Endothelial cell of umbilical vein (primary cell): Measurements from ENCODE around the gene ITSN2. TPM values are rescaled to one million over a fixed set of nuclear protein-coding genes. Genes with fewer than 3 reads are reported as not detected.

Source experiments
- BruUV-seq: library from RNA; stranded (reverse); fragments of 400-500 nt; replicated peaks from 2 replicates; lab custom pipeline; 2021; lab: Mats Ljungman, UMichigan
- CTCF ChIA-PET: fragments of 300-600, 350-600 bp; sonication (Branson Sonifier 250); formaldehyde crosslinking; loops from one replicate; lab custom pipeline; 2021; ENCODE audit warnings: antibody characterized with exemption, inconsistent platforms; lab: Charles Lee
- POLR2A ChIA-PET: fragments of 300-600, 350-600 bp; sonication (Branson Sonifier 250); formaldehyde crosslinking; loops from one replicate; lab custom pipeline; 2021; ENCODE audit warnings: antibody characterized with exemption, inconsistent platforms; lab: Charles Lee
- DNase-seq: peaks from one replicate; pipeline ENCODE4 v3.0.0-alpha.2; 2011; ENCODE audit warnings: low read depth, low spot score
- FAIRE-seq: peaks from 2 replicates; lab custom pipeline; 2011; peaks lifted over from hg19 to GRCh38; lab: Jason Lieb, UNC
- H2AFZ ChIP-seq: 2 replicates; pipeline ENCODE4 v1.6.0; 2012; ENCODE audit warnings: low read depth, low read length, control low read depth, inconsistent platforms
- H3K27ac ChIP-seq: 2 replicates; pipeline ENCODE4 v1.5.1; 2011; ENCODE audit warnings: low read depth, mild to moderate bottlenecking, control low read depth, low read length, moderate library complexity; ENCODE audit not compliant: insufficient read depth
- H3K27me3 ChIP-seq, 2 experiments: 2 replicates each; pipeline versions ENCODE4 v1.6.0 to v1.6.1; 2011; ENCODE audit warnings: low read length in 2 of 2, mixed read lengths in 1 of 2; ENCODE audit not compliant: control insufficient read depth in 2 of 2, insufficient read depth in 2 of 2
- H3K36me3 ChIP-seq, 2 experiments: 2 replicates in 1 of 2; 3 replicates in 1 of 2; pipeline ENCODE4 v1.5.1; 2011; ENCODE audit warnings: low read length in 2 of 2, mild to moderate bottlenecking in 1 of 2, moderate library complexity in 1 of 2; ENCODE audit not compliant: control insufficient read depth in 2 of 2, insufficient read depth in 2 of 2; ENCODE audit errors: extremely low read depth in 1 of 2
- H3K4me1 ChIP-seq: 3 replicates; pipeline ENCODE4 v1.5.1; 2011; ENCODE audit warnings: mild to moderate bottlenecking, low read length; ENCODE audit not compliant: control insufficient read depth, insufficient read depth; ENCODE audit errors: extremely low read depth
- H3K4me2 ChIP-seq: 2 replicates; pipeline ENCODE4 v1.6.1; 2011; ENCODE audit warnings: low read length, control low read depth, mixed read lengths; ENCODE audit not compliant: insufficient read depth
- H3K4me3 ChIP-seq, 3 experiments: fragments of 200-600 bp in 1 of 3; sonication (generic), shearing (Covaris generic) in 1 of 3; replicated peaks in 1 of 3; 2 replicates each; pipeline ENCODE4 v1.5.1; 2011 to 2016; ENCODE audit warnings: control low read depth in 3 of 3, low read length in 3 of 3, mild to moderate bottlenecking in 2 of 3, inconsistent platforms in 1 of 3, low read depth in 1 of 3, moderate library complexity in 1 of 3; ENCODE audit not compliant: insufficient read depth in 1 of 3
- H3K79me2 ChIP-seq: 2 replicates; pipeline ENCODE4 v1.6.0; 2012; ENCODE audit warnings: low read length, inconsistent platforms; ENCODE audit not compliant: control insufficient read depth, insufficient read depth
- H3K9ac ChIP-seq: replicated peaks from 2 replicates; pipeline ENCODE3; 2011; ENCODE audit warnings: low read length, control low read depth; ENCODE audit not compliant: insufficient read depth; ENCODE audit errors: extremely low read depth
- H3K9me1 ChIP-seq: replicated peaks from 3 replicates; pipeline ENCODE4 v1.6.0; 2011; ENCODE audit warnings: mild to moderate bottlenecking, low read length; ENCODE audit not compliant: control insufficient read depth, insufficient read depth; ENCODE audit errors: extremely low read depth
- H3K9me3 ChIP-seq: replicated peaks from 2 replicates; pipeline ENCODE4 v1.5.1; 2012; ENCODE audit warnings: low read length, inconsistent platforms; ENCODE audit not compliant: control insufficient read depth, insufficient read depth
- H4K20me1 ChIP-seq: replicated peaks from 2 replicates; pipeline ENCODE3; 2011; ENCODE audit warnings: mild to moderate bottlenecking, low read length; ENCODE audit not compliant: control insufficient read depth, insufficient read depth; ENCODE audit errors: extremely low read depth
- EZH2 ChIP-seq: IDR thresholded peaks from 2 replicates; pipeline ENCODE4 v1.6.1; 2012; ENCODE audit warnings: borderline replicate concordance, low read depth, mild to moderate bottlenecking, moderate library complexity, low read length, inconsistent platforms; ENCODE audit not compliant: severe bottlenecking
- FOS ChIP-seq: IDR thresholded peaks from 2 replicates; pipeline ENCODE4 v1.6.1; 2011; ENCODE audit warnings: mild to moderate bottlenecking, low read length, moderate library complexity, borderline replicate concordance; ENCODE audit not compliant: insufficient read depth
- GATA2 ChIP-seq: IDR thresholded peaks from 2 replicates; pipeline ENCODE4 v1.7.0; 2011; ENCODE audit warnings: low read depth, mild to moderate bottlenecking, moderate library complexity, mixed read lengths, low read length; ENCODE audit not compliant: insufficient read length, insufficient read depth
- JUN ChIP-seq: IDR thresholded peaks from 2 replicates; pipeline ENCODE4 v1.6.1; 2011; ENCODE audit warnings: borderline replicate concordance, low read depth; ENCODE audit not compliant: insufficient read length, insufficient read depth
- MAX ChIP-seq: IDR thresholded peaks from 2 replicates; pipeline ENCODE4 v1.6.1; 2011; ENCODE audit not compliant: insufficient read depth, insufficient read length
- MYC ChIP-seq: IDR thresholded peaks from one replicate; pipeline ENCODE4 v1.6.1; 2011; ENCODE audit warnings: mild to moderate bottlenecking, low read depth, low read length
- POLR2A ChIP-seq: IDR thresholded peaks from 2 replicates; pipeline ENCODE4 v1.6.1; 2012; ENCODE audit warnings: low read depth, mild to moderate bottlenecking, control low read depth, low read length
- POLR2AphosphoS5 ChIP-seq: IDR thresholded peaks from 2 replicates; pipeline ENCODE4 v1.6.1; 2012; ENCODE audit warnings: low read depth, mild to moderate bottlenecking, control low read depth, low read length, moderate library complexity; ENCODE audit not compliant: insufficient read depth
- dilution Hi-C: fragments of 300-500 bp; cut with MboI; formaldehyde crosslinking; loops from one replicate; pipeline ENCODE4 v1.15.0; 2019; ENCODE audit warnings: low sequenced_read_pairs; ENCODE audit not compliant: extremely low pct_ligation_motif_present
- intact Hi-C: fragments of 100-400 bp; cut with micrococcal nuclease; formaldehyde crosslinking; loops from one replicate; pipeline ENCODE4 v1.10.0; 2022
- polyA plus RNA-seq, 4 experiments: library from polyadenylated mRNA; depleted of rRNA in 3 of 4; stranded (reverse) in 3 of 4; unstranded in 1 of 4; fragments of >200 nt; gene quantifications; 2 replicates each; pipeline versions ENCODE4 v1.2.1 to v1.2.3, GENCODE V29; 2011 to 2012; ENCODE audit warnings: missing spikeins in 1 of 4
- total RNA-seq: library from RNA; stranded (reverse); gene quantifications from 2 replicates; pipeline ENCODE4 v1.2.3, GENCODE V29; 2021
- TF ChIP-seq, protein P1 (sequence below), 2 donors: IDR thresholded peaks; 1 replicate in 1 of 2; 2 replicates in 1 of 2; pipeline ENCODE4 v1.5.1; 2011; ENCODE audit warnings: low read length in 2 of 2, mild to moderate bottlenecking in 2 of 2, moderate library complexity in 2 of 2, control low read depth in 1 of 2, inconsistent platforms in 1 of 2, low read depth in 1 of 2; ENCODE audit not compliant: insufficient read depth in 1 of 2; ENCODE audit errors: extremely low read depth in 1 of 2

Gene ITSN2
- total and polyA plus RNA-seq, 2 donors (not counting 3 experiments of a cell fraction or from before 2014, with no cell fraction given), result 30.5 to 56.8 TPM

DNA sequence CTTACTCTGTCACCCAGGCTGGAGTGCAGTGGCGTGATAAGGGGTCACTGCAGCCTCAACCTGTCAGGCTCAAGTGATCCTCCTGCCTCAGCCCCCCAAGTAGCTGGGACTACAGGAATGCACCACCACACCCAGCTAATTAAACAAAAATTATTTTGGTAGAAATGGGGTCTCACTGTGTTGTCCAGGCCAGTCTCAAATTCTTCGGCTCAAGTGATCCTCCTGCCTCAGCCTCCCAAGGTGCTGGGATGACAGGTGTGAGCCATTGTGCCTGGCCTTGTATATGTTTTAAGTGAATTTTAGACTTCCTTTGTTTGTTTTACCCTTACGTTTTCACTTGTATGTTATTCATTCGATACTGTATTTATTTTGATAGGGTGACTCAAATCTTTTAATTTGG is 34.7 kb upstream of the ITSN2 start:
- Histone ChIP-seq H3K36me3 (no peaks in the 10 kb centered on the region), H2AFZ (no peak overlapping the region), H3K9me1 (no peaks in the 10 kb centered on the region), H3K4me3 (no peak overlapping the region), H3K27me3 (peaks cover 0 to 3% of the 10 kb centered on the region in 2 experiments), H3K4me1 (no peaks in the 10 kb centered on the region), H3K27ac (no peak overlapping the region), H3K9ac (no peak overlapping the region), H3K4me2 (no peak overlapping the region), H3K9me3 (no peaks in the 10 kb centered on the region), H4K20me1 (no peaks in the 10 kb centered on the region), H3K79me2 (no peaks in the 10 kb centered on the region)
- CTCF ChIA-PET, result interaction anchor here (0.7 to 1.6 kb wide), 2 partner anchors 11 to 398 kb away, joined by 3 to 4 read pairs; no protein-coding TSS in a partner anchor
- FAIRE-seq, result no peak
- POLR2A ChIA-PET, result interaction anchor here (0.6 kb wide), 1 partner anchor 181 kb away, joined by 5 read pairs; no protein-coding TSS in a partner anchor
- TF ChIP-seq POLR2AphosphoS5 (no peak), JUN (no peak), GATA2 (no peak), POLR2A (no peak), MAX (no peak), MYC (no peak), EZH2 (no peak), FOS (no peak)
- TF ChIP-seq, protein P1, sequence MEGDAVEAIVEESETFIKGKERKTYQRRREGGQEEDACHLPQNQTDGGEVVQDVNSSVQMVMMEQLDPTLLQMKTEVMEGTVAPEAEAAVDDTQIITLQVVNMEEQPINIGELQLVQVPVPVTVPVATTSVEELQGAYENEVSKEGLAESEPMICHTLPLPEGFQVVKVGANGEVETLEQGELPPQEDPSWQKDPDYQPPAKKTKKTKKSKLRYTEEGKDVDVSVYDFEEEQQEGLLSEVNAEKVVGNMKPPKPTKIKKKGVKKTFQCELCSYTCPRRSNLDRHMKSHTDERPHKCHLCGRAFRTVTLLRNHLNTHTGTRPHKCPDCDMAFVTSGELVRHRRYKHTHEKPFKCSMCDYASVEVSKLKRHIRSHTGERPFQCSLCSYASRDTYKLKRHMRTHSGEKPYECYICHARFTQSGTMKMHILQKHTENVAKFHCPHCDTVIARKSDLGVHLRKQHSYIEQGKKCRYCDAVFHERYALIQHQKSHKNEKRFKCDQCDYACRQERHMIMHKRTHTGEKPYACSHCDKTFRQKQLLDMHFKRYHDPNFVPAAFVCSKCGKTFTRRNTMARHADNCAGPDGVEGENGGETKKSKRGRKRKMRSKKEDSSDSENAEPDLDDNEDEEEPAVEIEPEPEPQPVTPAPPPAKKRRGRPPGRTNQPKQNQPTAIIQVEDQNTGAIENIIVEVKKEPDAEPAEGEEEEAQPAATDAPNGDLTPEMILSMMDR (IDR thresholded peaks at IDR 0.05; ENCODE audit: extremely low read depth in 1 of 2, insufficient read depth in 1 of 2, low read depth in 1 of 2, low read length in 2 of 2), result no peak
- intact Hi-C loops, result no loop called here
- dilution Hi-C loops, result no loop called here
- no TSS peak for BruUV-seq
- DNase-seq, result no peak
